ENCODE results near the gene MACROH2A1. TPM values are rescaled to one million over a fixed set of nuclear protein-coding genes. Genes with fewer than 3 reads are reported as not detected.

Gene MACROH2A1
- total RNA-seq, 1 experiment from 2014 or later: 83.8 TPM

- TF ChIP-seq EMX1 (CRISPR knock-in tag; IDR thresholded peaks at IDR 0.05) (no peak), ZBTB43 (CRISPR knock-in tag; IDR thresholded peaks at IDR 0.05) (no peak)
These were observed 14.1 kb downstream of the MACROH2A1 start (continued) for GRCh38 chr5:135384898-135385297.

- CTCF ChIA-PET: no interaction called here
- H3K27me3 Mint-ChIP-seq (ENCODE audit: low read depth): no peaks in the 10 kb centered on the region
- POLR2A ChIA-PET: no interaction called here
- ATAC-seq (no peak), DNase-seq (ENCODE audit: low spot score) (no peak)
- no peaks in the 10 kb centered on the region for H3K9me3 Mint-ChIP-seq
- TF ChIP-seq ATF2 (CRISPR knock-in tag; IDR thresholded peaks at IDR 0.05; ENCODE audit: borderline replicate concordance, low read depth) (no peak), ATF6 (CRISPR knock-in tag; IDR thresholded peaks at IDR 0.05) (no peak), GRHL2 (CRISPR knock-in tag; IDR thresholded peaks at IDR 0.05; ENCODE audit: insufficient replicate concordance, severe bottlenecking) (no peak)
- no peak overlapping the region for H3K27ac Mint-ChIP-seq
- peaks cover 49% of the 10 kb centered on the region for H3K36me3 Mint-ChIP-seq
- no peaks in the 10 kb centered on the region for H3K4me1 Mint-ChIP-seq
- no peak overlapping the region for H3K4me3 Mint-ChIP-seq
These were observed 15.1 kb downstream of the MACROH2A1 start for GRCh38 chr5:135383803-135384495.

GRCh38 chr5:135382981-135383380, 16.1 kb downstream of the MACROH2A1 start:
- no peaks in the 10 kb centered on the region for H3K27me3 Mint-ChIP-seq (ENCODE audit: low read depth)
- H3K4me1 Mint-ChIP-seq: no peaks in the 10 kb centered on the region
- DNase-seq (ENCODE audit: low spot score) (no peak), ATAC-seq (no peak)
- CTCF ChIA-PET: no interaction called here
- H3K36me3 Mint-ChIP-seq: peaks cover 44% of the 10 kb centered on the region
- no peaks in the 10 kb centered on the region for H3K9me3 Mint-ChIP-seq
- POLR2A ChIA-PET: no interaction called here
- H3K27ac Mint-ChIP-seq: no peak overlapping the region
- H3K4me3 Mint-ChIP-seq: no peak overlapping the region
- TF ChIP-seq PRRX2 (CRISPR knock-in tag; IDR thresholded peaks at IDR 0.05) (no peak), ZNF671 (CRISPR knock-in tag; IDR thresholded peaks at IDR 0.05) (no peak), ZNF121 (CRISPR knock-in tag; IDR thresholded peaks at IDR 0.05) (no peak), ATF1 (CRISPR knock-in tag; IDR thresholded peaks at IDR 0.05) (no peak), FOXP1 (CRISPR knock-in tag; IDR thresholded peaks at IDR 0.05; ENCODE audit: borderline replicate concordance) (no peak), NFE2L1 (CRISPR knock-in tag; IDR thresholded peaks at IDR 0.05) (no peak), NFATC4 (CRISPR knock-in tag; IDR thresholded peaks at IDR 0.05) (no peak), JUN (CRISPR knock-in tag; IDR thresholded peaks at IDR 0.05) (no peak), ESRRA (CRISPR knock-in tag; IDR thresholded peaks at IDR 0.05; ENCODE audit: borderline replicate concordance) (no peak), ZBTB43 (CRISPR knock-in tag; IDR thresholded peaks at IDR 0.05) (no peak), GTF2I (CRISPR knock-in tag; conservative IDR thresholded peaks at IDR 0.05) (no peak), ZNF138 (CRISPR knock-in tag; conservative IDR thresholded peaks at IDR 0.05) (no peak), STAT6 (CRISPR knock-in tag; conservative IDR thresholded peaks at IDR 0.05; ENCODE audit: low read depth) (no peak), TP53 (CRISPR knock-in tag; IDR thresholded peaks at IDR 0.05) (no peak), USF1 (CRISPR knock-in tag; IDR thresholded peaks at IDR 0.05) (no peak), ZNF425 (CRISPR knock-in tag; conservative IDR thresholded peaks at IDR 0.05) (no peak), EMX1 (CRISPR knock-in tag; IDR thresholded peaks at IDR 0.05) (no peak), CREB1 (CRISPR knock-in tag; IDR thresholded peaks at IDR 0.05) (no peak)
